HepG2 (cell line): ENCODE results near the gene STUB1. TPM values are rescaled to one million over a fixed set of nuclear protein-coding genes. Genes with fewer than 3 reads are reported as not detected.

Experiments
- CCDC6 ChIP-seq: sonication (generic); formaldehyde crosslinking; IDR thresholded peaks from 2 replicates; pipeline ENCODE4 v1.8.1; 2022; ENCODE audit warnings: mild to moderate bottlenecking, missing genetic modification reagents, moderate library complexity
- CSRNP2 ChIP-seq: sonication (generic); formaldehyde crosslinking; conservative IDR thresholded peaks from 2 replicates; pipeline ENCODE4 v1.8.0; 2022; ENCODE audit warnings: low read depth, missing genetic modification reagents
- FOXK1 ChIP-seq: sonication (generic); formaldehyde crosslinking; IDR thresholded peaks from 2 replicates; pipeline ENCODE4 v1.4.0; 2020; ENCODE audit warnings: low read depth, missing genetic modification reagents, borderline replicate concordance
- HNF1B ChIP-seq: sonication (generic); formaldehyde crosslinking; IDR thresholded peaks from 2 replicates; pipeline ENCODE4 v1.5.1; 2020; ENCODE audit warnings: mild to moderate bottlenecking, moderate library complexity, missing genetic modification reagents
- IRX3 ChIP-seq: sonication (generic); formaldehyde crosslinking; IDR thresholded peaks from 2 replicates; pipeline ENCODE4 v1.8.1; 2023; ENCODE audit warnings: mild to moderate bottlenecking, low read depth, missing genetic modification reagents, borderline replicate concordance
- LCORL ChIP-seq, 2 experiments: fragments of 450-650 bp in 1 of 2; sonication (generic) in 1 of 2; formaldehyde crosslinking in 1 of 2; IDR thresholded peaks; 2 replicates each; pipeline versions ENCODE4 v1.5.0 to v1.6.1; 2017 to 2020; ENCODE audit warnings: antibody characterized with exemption in 1 of 2, missing genetic modification reagents in 1 of 2
- NFRKB ChIP-seq: fragments of 450-650 bp; IDR thresholded peaks from 2 replicates; pipeline ENCODE4 v1.6.1; 2017
- RNF2 ChIP-seq: fragments of 450-650 bp; conservative IDR thresholded peaks from 2 replicates; pipeline ENCODE4 v1.6.1; 2016; ENCODE audit warnings: low read depth
- XBP1 ChIP-seq: sonication (generic); formaldehyde crosslinking; IDR thresholded peaks from 2 replicates; pipeline ENCODE4 v1.5.0; 2020; ENCODE audit warnings: missing genetic modification reagents
- YEATS2 ChIP-seq: sonication (generic); formaldehyde crosslinking; IDR thresholded peaks from 2 replicates; pipeline ENCODE4 v1.4.0; 2020; ENCODE audit warnings: missing genetic modification reagents, borderline replicate concordance
- ZBTB49 ChIP-seq: sonication (generic); formaldehyde crosslinking; IDR thresholded peaks from 2 replicates; pipeline ENCODE4 v1.4.0; 2020; ENCODE audit warnings: missing genetic modification reagents, borderline replicate concordance
- ZFYVE20 ChIP-seq: sonication (generic); formaldehyde crosslinking; IDR thresholded peaks from 2 replicates; pipeline ENCODE4 v1.8.0; 2023; ENCODE audit warnings: low read depth, mild to moderate bottlenecking, moderate library complexity, missing genetic modification reagents, borderline replicate concordance
- ZNF768 ChIP-seq: sonication (generic); formaldehyde crosslinking; IDR thresholded peaks from 2 replicates; pipeline ENCODE4 v1.4.0; 2020; ENCODE audit warnings: missing genetic modification reagents
- ZSCAN31 ChIP-seq: sonication (generic); formaldehyde crosslinking; IDR thresholded peaks from 2 replicates; pipeline ENCODE4 v1.5.0; 2020; ENCODE audit warnings: low read depth, mild to moderate bottlenecking, missing genetic modification reagents
- polyA plus RNA-seq, 8 experiments: library from polyadenylated mRNA; depleted of rRNA in 3 of 8; stranded (reverse) in 7 of 8; unstranded in 1 of 8; fragments of >200 nt; fragmentation: Illumina TruSeq in 4 of 8; extraction: Trizol in 4 of 8; gene quantifications; 2 replicates each; pipeline versions ENCODE4 v1.2.1 to v1.2.3, GENCODE V29; 2011 to 2016; ENCODE audit warnings: low read depth in 4 of 8, missing spikeins in 1 of 8, mixed read lengths in 1 of 8; ENCODE audit not compliant: insufficient read depth in 1 of 8
- total RNA-seq, 5 experiments: library from RNA; depleted of rRNA; stranded (reverse); fragments of >200 nt; fragmentation: Illumina TruSeq; extraction: Trizol; gene quantifications; 2 replicates each; pipeline ENCODE4 v1.2.3, GENCODE V29; 2016; ENCODE audit warnings: low read depth in 1 of 5
- TF ChIP-seq, protein P1 (sequence below): sonication (generic); formaldehyde crosslinking; IDR thresholded peaks from 2 replicates; pipeline ENCODE4 v1.4.0; 2020; ENCODE audit warnings: mild to moderate bottlenecking, missing genetic modification reagents
- TF ChIP-seq, protein P2 (sequence below): sonication (generic); formaldehyde crosslinking; IDR thresholded peaks from 2 replicates; pipeline ENCODE4 v1.8.1; 2023; ENCODE audit warnings: mild to moderate bottlenecking, moderate library complexity, missing genetic modification reagents
- TF ChIP-seq, protein P3 (sequence below): sonication (generic); formaldehyde crosslinking; IDR thresholded peaks from 2 replicates; pipeline ENCODE4 v1.4.0; 2020; ENCODE audit warnings: missing genetic modification reagents

Gene STUB1
- total and polyA plus RNA-seq, 2 of the 13 experiments (the other 11 are each of a cell fraction or from before 2014, with no cell fraction given): 52.9 to 78.2 TPM

GRCh38 chr16:695355-696089 lies 15.3 kb downstream of the STUB1 start (continued):
- TF ChIP-seq, protein P1, sequence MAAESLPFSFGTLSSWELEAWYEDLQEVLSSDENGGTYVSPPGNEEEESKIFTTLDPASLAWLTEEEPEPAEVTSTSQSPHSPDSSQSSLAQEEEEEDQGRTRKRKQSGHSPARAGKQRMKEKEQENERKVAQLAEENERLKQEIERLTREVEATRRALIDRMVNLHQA (CRISPR knock-in tag): no peak
- TF ChIP-seq ZFYVE20 (CRISPR knock-in tag): peak; percentile 85; the same call in 1 of the 2 replicates
- TF ChIP-seq, protein P2, sequence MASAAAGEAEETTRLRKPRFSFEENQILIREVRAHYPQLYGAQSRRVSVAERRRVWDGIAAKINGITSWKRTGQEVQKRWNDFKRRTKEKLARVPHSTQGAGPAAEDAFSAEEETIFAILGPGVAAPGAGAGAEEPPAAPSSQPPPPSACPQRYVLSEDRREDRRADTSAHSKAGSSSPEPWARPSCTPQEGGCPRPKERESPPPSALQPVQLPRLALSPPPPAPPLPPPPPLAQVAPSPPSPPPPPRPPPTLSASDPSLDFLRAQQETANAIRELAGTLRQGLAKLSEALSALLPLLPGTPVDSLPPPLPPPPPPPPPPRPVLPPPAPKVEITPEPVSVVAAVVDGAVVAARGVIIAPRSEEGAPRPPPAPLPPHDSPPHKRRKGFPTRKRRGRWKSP: peak; percentile 3; the same call in 1 of the 2 replicates
- 0 out of 2 replicates have a peak, but pooled peaks have one; percentile 36 for TF ChIP-seq ZSCAN31 (CRISPR knock-in tag)
- TF ChIP-seq HNF1B: peak; percentile 63; the same call in 1 of the 2 replicates
- TF ChIP-seq, protein P3, sequence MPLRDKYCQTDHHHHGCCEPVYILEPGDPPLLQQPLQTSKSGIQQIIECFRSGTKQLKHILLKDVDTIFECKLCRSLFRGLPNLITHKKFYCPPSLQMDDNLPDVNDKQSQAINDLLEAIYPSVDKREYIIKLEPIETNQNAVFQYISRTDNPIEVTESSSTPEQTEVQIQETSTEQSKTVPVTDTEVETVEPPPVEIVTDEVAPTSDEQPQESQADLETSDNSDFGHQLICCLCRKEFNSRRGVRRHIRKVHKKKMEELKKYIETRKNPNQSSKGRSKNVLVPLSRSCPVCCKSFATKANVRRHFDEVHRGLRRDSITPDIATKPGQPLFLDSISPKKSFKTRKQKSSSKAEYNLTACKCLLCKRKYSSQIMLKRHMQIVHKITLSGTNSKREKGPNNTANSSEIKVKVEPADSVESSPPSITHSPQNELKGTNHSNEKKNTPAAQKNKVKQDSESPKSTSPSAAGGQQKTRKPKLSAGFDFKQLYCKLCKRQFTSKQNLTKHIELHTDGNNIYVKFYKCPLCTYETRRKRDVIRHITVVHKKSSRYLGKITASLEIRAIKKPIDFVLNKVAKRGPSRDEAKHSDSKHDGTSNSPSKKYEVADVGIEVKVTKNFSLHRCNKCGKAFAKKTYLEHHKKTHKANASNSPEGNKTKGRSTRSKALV (CRISPR knock-in tag): peak; percentile 99
- TF ChIP-seq LCORL (IDR thresholded peaks at IDR 0.05): no peak
- TF ChIP-seq LCORL (CRISPR knock-in tag; IDR thresholded peaks at IDR 0.05): no peak
- peak; percentile 79 for TF ChIP-seq YEATS2
- TF ChIP-seq ZBTB49 (CRISPR knock-in tag): no peak
- TF ChIP-seq XBP1 (CRISPR knock-in tag): no peak
- 0 out of 2 replicates have a peak, but pooled peaks have one; percentile 44 for TF ChIP-seq CSRNP2 (CRISPR knock-in tag)
- 0 out of 2 replicates have a peak, but pooled peaks have one; percentile 18 for TF ChIP-seq FOXK1 (CRISPR knock-in tag)
- TF ChIP-seq IRX3 (CRISPR knock-in tag): no peak
- no peak for TF ChIP-seq CCDC6 (CRISPR knock-in tag)
- peak; percentile 84 for TF ChIP-seq RNF2
- no peak for TF ChIP-seq NFRKB
- TF ChIP-seq ZNF768: peak; percentile 77; the same call in 1 of the 2 replicates
